GM15510 (cell line): Measurements from ENCODE around the gene STC2.

Experiments
- POLR2A ChIP-seq: IDR thresholded peaks from 3 replicates; pipeline ENCODE4 v1.6.1; 2011; ENCODE audit warnings: borderline replicate concordance; ENCODE audit not compliant: insufficient read length; ENCODE audit errors: extremely low read depth

STC2 gene

GRCh38 chr5:173327948-173328843 lies at the start of gene STC2:
STC2 (minus strand) TSS chr5:173328414; CDS start chr5:173328193, 221 bp downstream.
- peak; percentile 81 for TF ChIP-seq POLR2A

GRCh38 chr5:173371400-173371799 lies 43.2 kb upstream of the STC2 start:
- no peak for TF ChIP-seq POLR2A

- TF ChIP-seq POLR2A = no peak
Observed at GRCh38 chr5:173355561-173355960, 27.3 kb upstream of the STC2 start.

GRCh38 chr5:173354645-173355044 lies 26.4 kb upstream of the STC2 start:
- no peak for TF ChIP-seq POLR2A

- TF ChIP-seq POLR2A = no peak
Observed at GRCh38 chr5:173352366-173353349, 24.4 kb upstream of the STC2 start.

GRCh38 chr5:173342813-173343755 lies 14.9 kb upstream of the STC2 start:
- TF ChIP-seq POLR2A = no peak

- TF ChIP-seq POLR2A = no peak
Observed at GRCh38 chr5:173341961-173342430, 13.8 kb upstream of the STC2 start.

GRCh38 chr5:173340984-173341383 lies 12.8 kb upstream of the STC2 start:
- TF ChIP-seq POLR2A = no peak

- no peak for TF ChIP-seq POLR2A
Observed at GRCh38 chr5:173340451-173340850, 12.2 kb upstream of the STC2 start.

GRCh38 chr5:173339286-173339685 lies 11.1 kb upstream of the STC2 start:
- no peak for TF ChIP-seq POLR2A

GRCh38 chr5:173338380-173339015 lies 10.3 kb upstream of the STC2 start:
- no peak for TF ChIP-seq POLR2A

- TF ChIP-seq POLR2A = no peak
Observed at GRCh38 chr5:173334808-173335207, 6.6 kb upstream of the STC2 start.

- TF ChIP-seq POLR2A = no peak
Observed at GRCh38 chr5:173333925-173334661, 5.9 kb upstream of the STC2 start.
